Measurements from ENCODE around the gene IQUB. TPM values are rescaled to one million over a fixed set of nuclear protein-coding genes. Genes with fewer than 3 reads are reported as not detected.
"Not testable (repeated sequence)": the region's sequence is repeated elsewhere in the genome, so short reads cannot be mapped to it uniquely, and the experiment has no call there.

Gene IQUB
- total RNA-seq, 2 donors from 2014 or later = 0.10 TPM; not detected in 1

DNA sequence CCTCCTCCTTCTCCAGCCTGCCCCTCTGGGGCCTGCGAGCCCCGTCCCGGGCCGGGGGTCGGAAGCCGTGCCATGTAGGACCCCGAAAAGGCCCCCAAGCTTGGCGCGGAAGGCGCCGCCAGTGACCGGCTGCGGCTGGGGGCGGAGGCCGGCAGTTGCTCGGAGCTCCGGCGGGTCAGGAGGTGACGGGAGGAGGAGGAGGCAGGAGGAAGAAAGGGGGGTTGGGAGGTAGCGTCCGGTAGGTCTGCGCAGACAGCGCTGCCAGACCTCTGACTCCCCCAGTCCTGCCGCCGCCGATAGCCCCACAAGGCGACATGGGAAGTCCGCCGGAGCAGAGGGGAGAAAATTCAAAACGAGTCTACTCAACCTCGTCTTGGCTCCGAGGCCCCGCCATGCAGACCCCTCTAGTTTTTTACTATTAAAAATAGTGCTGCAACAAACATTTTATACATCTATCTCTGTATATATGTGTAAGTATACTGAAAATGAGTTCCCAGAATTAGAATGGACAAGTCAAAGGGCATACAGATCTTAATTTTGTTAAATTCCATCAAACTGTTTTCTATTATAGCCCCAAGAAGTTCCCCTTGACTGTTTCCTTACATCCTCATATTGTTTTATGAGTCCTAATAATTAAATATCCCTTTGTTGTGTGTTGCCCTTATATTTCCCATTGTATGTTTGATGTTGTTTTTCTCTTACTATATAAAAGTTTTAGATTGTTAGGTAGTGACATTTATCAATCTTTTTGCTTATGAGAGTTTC, 1.4 kb downstream of the IQUB start:
- peaks cover 16 to 17% of the 10 kb centered on the region in 2 donors for H3K4me1 Mint-ChIP-seq (ENCODE audit: low read depth in 2 of 2)

DNA sequence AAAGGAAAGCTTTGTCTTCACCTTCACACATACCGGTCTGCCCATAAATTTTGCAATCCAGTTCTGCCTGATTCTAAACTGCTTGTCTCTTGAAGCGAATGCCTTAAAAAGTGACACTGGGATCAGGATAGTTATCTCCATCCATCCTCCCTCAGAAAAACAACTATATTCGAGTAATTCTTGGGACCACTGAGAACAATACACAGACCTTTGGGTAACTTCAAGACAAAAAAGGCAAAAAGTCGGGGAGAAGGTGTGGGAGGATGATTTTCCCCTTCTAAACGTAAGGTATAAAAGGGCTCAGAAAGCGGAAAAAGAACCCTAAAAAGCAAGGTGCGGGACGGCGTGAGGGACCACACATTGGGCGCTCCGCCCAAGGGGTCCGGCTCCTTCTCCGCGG, 2.1 kb downstream of the IQUB start:
- not testable (repeated sequence) for H3K9me3 Mint-ChIP-seq; H3K36me3 Mint-ChIP-seq; H3K27ac Mint-ChIP-seq; DNase-seq (ENCODE audit: low spot score)
- H3K27me3 Mint-ChIP-seq = peaks cover 5 to 13% of the 10 kb centered on the region in 2 donors
- peak in 1 of 2 donors; percentile 1 for ATAC-seq
- H3K4me3 Mint-ChIP-seq = peak overlapping the region; percentile 83
- H3K4me1 Mint-ChIP-seq (ENCODE audit: low read depth in 2 of 2) = peaks cover 16 to 17% of the 10 kb centered on the region in 2 donors

More for the DNA sequence above, 1.4 kb downstream of the IQUB start:
- Mint-ChIP-seq H3K4me3 (peak overlapping the region; percentile 94), H3K27me3 (peaks cover 5 to 13% of the 10 kb centered on the region in 2 donors)
- peak; percentile 79 for DNase-seq (ENCODE audit: low spot score)
- ATAC-seq = peak; percentile 46 to 51
- not testable (repeated sequence) for H3K27ac Mint-ChIP-seq, H3K36me3 Mint-ChIP-seq, H3K9me3 Mint-ChIP-seq

DNA sequence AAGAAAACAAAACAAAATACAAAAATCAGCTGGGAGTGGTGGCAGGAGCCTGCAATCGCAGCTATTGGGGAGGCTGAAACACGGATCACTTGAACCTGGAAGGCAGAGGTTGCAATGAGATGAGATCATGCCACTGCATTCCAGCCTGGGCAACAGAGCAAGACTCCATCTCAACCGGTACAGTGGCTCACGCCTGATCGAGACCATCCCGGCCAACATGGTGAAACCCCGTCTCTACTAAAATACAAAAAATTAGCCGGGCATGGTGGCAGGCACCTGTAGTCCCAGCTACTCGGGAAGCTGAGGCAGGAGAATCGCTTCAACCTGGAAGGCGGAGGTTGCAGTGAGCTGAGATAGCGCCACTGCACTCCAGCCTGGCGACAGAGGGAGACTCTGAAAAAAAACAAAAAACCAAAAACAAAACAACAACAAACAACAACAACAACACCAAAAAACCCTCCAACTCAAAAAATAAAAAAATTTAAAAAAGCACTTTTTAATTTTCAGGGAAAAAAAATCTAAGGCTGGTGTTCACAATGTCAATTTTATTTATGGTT, 4.3 kb downstream of the IQUB start:
- DNase-seq (ENCODE audit: low spot score); H3K9me3 Mint-ChIP-seq; H3K36me3 Mint-ChIP-seq; ATAC-seq; H3K27ac Mint-ChIP-seq; H3K4me3 Mint-ChIP-seq: not testable (repeated sequence)
- Mint-ChIP-seq H3K27me3 (peaks cover 9 to 20% of the 10 kb centered on the region in 2 donors), H3K4me1 (ENCODE audit: low read depth in 2 of 2) (peaks cover 16 to 17% of the 10 kb centered on the region in 2 donors)

DNA sequence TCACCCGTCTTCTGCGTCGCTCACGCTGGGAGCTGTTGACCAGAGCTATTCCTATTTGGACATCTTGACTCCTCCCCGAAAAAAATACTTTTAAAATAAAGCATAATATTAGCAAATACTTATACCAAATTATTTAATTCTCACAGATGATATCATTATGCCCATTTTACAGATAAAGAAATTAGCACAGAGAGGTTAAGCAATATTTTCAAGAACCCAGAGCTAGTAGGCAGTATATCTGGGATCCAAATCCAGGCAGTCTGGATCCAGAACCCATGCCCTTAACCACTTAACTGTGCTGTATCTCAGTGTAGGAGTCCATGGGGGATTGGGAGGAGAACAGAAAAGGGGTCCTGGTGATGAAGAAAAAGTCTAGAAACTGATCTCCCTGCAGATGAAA, 6.1 kb downstream of the IQUB start:
- peaks cover 5 to 6% of the 10 kb centered on the region in 2 donors for H3K4me1 Mint-ChIP-seq (ENCODE audit: low read depth in 2 of 2)
- DNase-seq (ENCODE audit: low spot score) = no peak
- no peak overlapping the region for H3K4me3 Mint-ChIP-seq
- peaks cover 6 to 15% of the 10 kb centered on the region in 2 donors for H3K27me3 Mint-ChIP-seq
- H3K9me3 Mint-ChIP-seq = no peaks in the 10 kb centered on the region
- no peak overlapping the region for H3K27ac Mint-ChIP-seq
- no peaks in the 10 kb centered on the region for H3K36me3 Mint-ChIP-seq
- no peak for ATAC-seq

DNA sequence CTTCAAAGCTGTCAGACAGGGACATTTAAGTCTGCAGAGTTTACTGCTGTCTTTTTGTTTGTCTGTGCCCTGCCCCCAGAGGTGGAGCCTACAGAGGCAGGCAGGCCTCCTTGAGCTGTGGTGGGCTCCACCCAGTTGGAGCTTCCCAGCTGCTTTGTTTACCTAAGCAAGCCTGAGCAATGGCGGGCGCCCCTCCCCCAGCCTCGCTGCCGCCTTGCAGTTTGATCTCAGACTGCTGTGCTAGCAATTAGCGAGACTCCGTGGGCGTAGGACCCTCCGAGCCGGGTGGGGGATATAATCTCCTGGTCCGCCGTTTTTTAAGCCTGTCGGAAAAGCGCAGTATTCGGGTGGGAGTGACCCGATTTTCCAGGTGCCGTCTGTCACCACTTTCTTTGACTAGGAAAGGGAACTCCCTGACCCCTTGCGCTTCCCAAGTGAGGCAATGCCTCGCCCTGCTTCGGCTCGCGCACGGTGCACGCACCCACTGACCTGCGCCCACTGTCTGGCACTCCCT, 6.6 kb downstream of the IQUB start:
- H3K4me3 Mint-ChIP-seq; H3K4me1 Mint-ChIP-seq (ENCODE audit: low read depth in 2 of 2); ATAC-seq; H3K9me3 Mint-ChIP-seq; DNase-seq (ENCODE audit: low spot score); H3K36me3 Mint-ChIP-seq; H3K27ac Mint-ChIP-seq: not testable (repeated sequence)
- H3K27me3 Mint-ChIP-seq = peaks cover 6 to 13% of the 10 kb centered on the region in 2 donors

DNA sequence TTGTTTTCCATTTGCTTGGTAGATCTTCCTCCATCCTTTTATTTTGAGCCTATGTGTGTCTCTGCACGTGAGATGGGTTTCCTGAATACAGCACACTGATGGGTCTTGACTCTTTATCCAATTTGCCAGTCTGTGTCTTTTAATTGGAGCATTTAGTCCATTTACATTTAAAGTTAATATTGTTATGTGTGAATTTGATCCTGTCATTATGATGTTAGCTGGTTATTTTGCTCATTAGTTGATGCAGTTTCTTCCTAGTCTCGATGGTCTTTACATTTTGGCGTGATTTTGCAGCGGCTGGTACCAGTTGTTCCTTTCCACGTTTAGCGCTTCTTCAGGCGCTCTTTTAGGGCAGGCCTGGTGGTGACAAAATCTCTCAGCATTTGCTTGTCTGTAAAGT, 7.9 kb downstream of the IQUB start:
- H3K27ac Mint-ChIP-seq; DNase-seq (ENCODE audit: low spot score); H3K36me3 Mint-ChIP-seq; ATAC-seq; H3K4me1 Mint-ChIP-seq (ENCODE audit: low read depth in 2 of 2); H3K9me3 Mint-ChIP-seq; H3K4me3 Mint-ChIP-seq: not testable (repeated sequence)
- peaks cover 4 to 13% of the 10 kb centered on the region in 2 donors for H3K27me3 Mint-ChIP-seq

DNA sequence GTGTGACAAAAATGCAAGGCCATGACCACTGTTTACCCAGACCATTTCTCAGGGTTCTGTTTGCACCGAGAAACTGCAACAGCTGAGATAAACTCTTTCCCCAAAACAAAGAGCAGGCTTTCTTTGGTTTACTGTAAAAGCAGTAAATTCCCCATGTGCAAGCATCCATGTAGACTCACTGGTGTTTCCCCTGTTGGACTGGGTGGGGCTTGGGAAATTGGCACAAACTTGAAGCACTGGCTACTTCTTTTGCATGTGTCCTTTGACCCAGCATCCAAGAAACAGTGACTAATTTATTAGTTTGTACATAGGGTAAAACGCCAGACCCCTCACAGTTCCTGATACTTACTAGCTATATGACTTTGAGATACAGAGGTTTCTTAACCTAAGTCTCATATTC, 12.3 kb downstream of the IQUB start:
- no peaks in the 10 kb centered on the region for H3K4me1 Mint-ChIP-seq (ENCODE audit: low read depth in 2 of 2)

DNA sequence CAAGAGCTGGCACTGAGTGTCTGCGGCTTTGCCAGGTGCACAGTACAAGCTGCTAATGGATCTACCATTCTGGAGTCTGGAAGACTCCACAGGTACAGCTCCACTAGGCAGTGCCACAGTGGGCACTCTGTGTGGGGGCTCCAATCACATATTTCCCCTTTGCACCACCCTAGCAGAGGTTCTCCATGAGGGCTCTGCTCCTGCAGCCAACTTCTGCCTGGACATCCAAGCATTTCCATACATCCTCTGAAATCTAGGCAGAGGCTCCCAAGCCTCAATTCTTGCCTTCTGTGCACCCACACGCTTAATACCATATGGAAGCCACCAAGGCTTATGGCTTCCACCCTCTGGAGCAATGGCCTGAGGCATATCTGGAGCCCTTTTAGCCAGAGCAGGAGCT, 29.2 kb downstream of the IQUB start:
- Mint-ChIP-seq H3K27ac (no peak overlapping the region), H3K9me3 (no peaks in the 10 kb centered on the region), H3K36me3 (no peaks in the 10 kb centered on the region), H3K27me3 (peaks cover 22 to 32% of the 10 kb centered on the region in 2 donors), H3K4me1 (ENCODE audit: low read depth in 2 of 2) (no peaks in the 10 kb centered on the region), H3K4me3 (no peak overlapping the region)
- no peak for DNase-seq (ENCODE audit: low spot score)
- ATAC-seq = no peak

More for the DNA sequence above, 12.3 kb downstream of the IQUB start:
- Mint-ChIP-seq H3K4me3 (no peak overlapping the region), H3K27ac (no peak overlapping the region), H3K27me3 (peaks cover 20 to 33% of the 10 kb centered on the region in 2 donors), H3K9me3 (no peaks in the 10 kb centered on the region), H3K36me3 (no peaks in the 10 kb centered on the region)
- DNase-seq (ENCODE audit: low spot score) (no peak), ATAC-seq (no peak)

DNA sequence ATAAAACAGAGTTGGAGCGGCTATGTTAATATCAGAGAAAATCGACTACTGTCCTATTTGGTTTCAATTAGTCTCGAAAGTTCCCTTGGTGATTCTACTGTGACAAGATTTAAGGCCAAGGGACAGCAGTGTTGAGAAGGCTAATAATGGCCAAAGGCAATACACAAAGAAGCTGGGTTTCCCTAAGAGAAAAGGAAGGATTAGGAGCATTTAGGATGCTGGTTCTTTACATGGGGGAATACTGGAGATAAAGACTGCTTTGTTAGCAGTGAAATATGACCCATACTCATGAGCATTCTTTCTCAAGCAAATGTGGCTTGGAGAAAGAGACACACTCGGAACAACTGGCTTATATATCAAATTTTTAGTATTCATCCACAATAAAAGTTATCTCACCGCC, 32.2 kb downstream of the IQUB start:
- H3K27me3 Mint-ChIP-seq = peaks cover 25 to 42% of the 10 kb centered on the region in 2 donors
- no peaks in the 10 kb centered on the region for H3K9me3 Mint-ChIP-seq
- H3K4me3 Mint-ChIP-seq = no peak overlapping the region
- DNase-seq (ENCODE audit: low spot score) = no peak
- no peak for ATAC-seq
- H3K4me1 Mint-ChIP-seq (ENCODE audit: low read depth in 2 of 2) = no peaks in the 10 kb centered on the region
- H3K27ac Mint-ChIP-seq = no peak overlapping the region
- no peaks in the 10 kb centered on the region for H3K36me3 Mint-ChIP-seq

DNA sequence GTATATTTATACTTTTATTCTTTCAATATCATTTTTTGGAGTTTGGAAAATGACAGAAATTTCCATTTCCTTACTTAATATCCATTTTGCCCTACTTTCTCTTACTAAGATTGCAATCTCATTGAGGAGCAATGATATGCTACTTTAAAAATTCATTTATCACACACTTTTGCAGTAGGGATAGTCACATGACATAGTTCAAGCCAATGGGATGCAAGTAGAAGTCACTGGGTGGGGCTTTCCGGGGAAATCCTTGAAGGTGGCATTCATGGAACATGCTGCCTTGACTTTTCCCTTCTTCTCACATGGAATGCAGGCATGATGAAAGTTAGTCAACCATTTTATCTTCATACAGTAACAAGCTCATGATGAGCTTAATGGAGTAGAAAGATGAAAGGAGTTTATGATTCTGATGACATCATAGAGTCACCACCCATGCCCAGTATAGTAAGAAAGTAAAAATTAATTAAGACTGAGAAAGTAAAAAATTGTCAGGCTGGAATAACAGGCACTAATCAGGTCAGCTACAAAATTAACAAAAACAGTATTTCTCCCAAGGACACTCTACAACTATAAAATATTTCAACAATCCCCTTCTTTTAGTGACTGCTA, 33.4 kb downstream of the IQUB start:
- Mint-ChIP-seq H3K27me3 (peaks cover 27 to 49% of the 10 kb centered on the region in 2 donors), H3K36me3 (no peaks in the 10 kb centered on the region), H3K27ac (no peak overlapping the region), H3K4me1 (ENCODE audit: low read depth in 2 of 2) (no peaks in the 10 kb centered on the region), H3K9me3 (no peaks in the 10 kb centered on the region), H3K4me3 (no peak overlapping the region)
- DNase-seq (ENCODE audit: low spot score) (no peak), ATAC-seq (no peak)

DNA sequence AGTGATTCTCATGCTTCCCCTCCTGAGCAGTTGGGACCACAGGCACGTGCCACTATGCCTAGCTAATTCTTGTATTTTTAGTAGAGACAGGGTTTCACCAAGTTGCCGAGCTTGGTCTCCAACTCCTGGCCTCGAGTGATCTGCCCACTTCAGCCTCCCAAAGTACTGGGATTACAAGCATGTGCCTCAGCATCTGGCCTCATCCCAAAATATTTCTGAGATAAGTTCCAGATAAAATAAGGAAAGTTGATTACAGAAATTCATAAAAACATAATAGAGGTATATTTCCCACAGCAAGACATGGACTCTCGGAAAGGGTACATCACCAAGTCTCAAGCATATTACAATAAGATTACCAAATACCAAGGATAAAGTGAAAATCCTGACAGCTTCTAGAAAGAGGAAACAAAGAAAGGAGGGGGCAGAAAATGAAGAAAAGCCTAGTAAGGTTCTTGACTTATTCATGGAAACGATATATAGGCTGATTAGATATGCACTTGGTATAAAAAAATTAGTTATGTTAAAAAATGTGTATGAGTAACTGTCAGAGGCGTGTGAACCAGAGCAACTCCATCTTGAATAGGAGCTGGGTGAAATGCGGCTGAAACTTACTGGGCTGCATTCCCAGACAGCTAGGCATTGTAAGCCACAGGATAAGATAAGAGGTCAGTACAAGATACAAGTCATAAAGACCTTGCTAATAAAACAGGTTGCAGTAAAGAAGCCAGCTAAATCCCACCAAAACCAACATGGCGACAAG, 35.0 kb downstream of the IQUB start:
- Mint-ChIP-seq H3K36me3 (no peaks in the 10 kb centered on the region), H3K4me3 (no peak overlapping the region), H3K27ac (no peak overlapping the region), H3K4me1 (ENCODE audit: low read depth in 2 of 2) (no peaks in the 10 kb centered on the region), H3K9me3 (no peaks in the 10 kb centered on the region), H3K27me3 (peaks cover 27 to 49% of the 10 kb centered on the region in 2 donors)
- DNase-seq (ENCODE audit: low spot score) (no peak), ATAC-seq (no peak)

DNA sequence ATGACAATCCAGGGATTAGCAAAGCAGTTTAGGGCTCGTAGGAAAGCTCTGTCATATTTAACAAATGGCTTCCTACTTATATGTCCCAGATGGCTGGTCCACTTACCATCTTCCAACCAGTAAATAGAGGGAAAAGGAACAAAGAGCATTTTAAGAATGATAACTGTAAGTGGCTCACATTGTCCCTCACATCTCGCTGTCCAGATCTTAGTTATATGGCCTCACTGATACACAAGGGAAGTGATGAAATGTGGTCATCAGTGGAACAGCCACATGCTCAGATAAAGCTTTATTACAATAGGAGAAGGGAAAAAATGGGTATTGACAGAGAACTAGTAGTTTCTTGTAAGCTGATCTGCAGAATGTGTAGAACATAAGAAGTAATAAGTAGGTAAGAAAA, 35.8 kb downstream of the IQUB start:
- Mint-ChIP-seq H3K27me3 (peaks cover 27 to 49% of the 10 kb centered on the region in 2 donors), H3K36me3 (no peaks in the 10 kb centered on the region), H3K4me1 (ENCODE audit: low read depth in 2 of 2) (no peaks in the 10 kb centered on the region), H3K27ac (no peak overlapping the region), H3K9me3 (no peaks in the 10 kb centered on the region), H3K4me3 (no peak overlapping the region)
- ATAC-seq = no peak
- no peak for DNase-seq (ENCODE audit: low spot score)

DNA sequence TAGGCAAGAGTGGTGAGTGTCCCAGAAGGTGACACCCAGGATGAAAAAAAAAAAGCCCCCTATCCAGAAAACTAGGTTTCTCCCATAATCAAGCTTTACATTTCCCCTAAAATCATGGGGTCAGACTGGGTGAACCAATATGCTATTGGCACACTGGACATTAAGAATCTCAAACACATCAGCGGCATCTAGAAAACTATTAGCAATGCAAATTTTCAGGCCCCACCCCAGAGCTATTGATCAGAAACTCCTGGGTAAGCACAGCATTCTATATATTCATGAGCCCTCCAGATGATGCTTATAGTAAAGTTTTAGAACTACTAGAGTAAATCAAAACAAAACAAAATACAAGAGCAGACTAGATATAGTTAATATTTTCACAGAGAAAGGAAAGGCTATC, 36.4 kb downstream of the IQUB start:
- H3K9me3 Mint-ChIP-seq = no peaks in the 10 kb centered on the region
- ATAC-seq = no peak
- peaks cover 27 to 55% of the 10 kb centered on the region in 2 donors for H3K27me3 Mint-ChIP-seq
- H3K4me1 Mint-ChIP-seq (ENCODE audit: low read depth in 2 of 2) = no peaks in the 10 kb centered on the region
- no peak for DNase-seq (ENCODE audit: low spot score)
- no peak overlapping the region for H3K4me3 Mint-ChIP-seq
- no peaks in the 10 kb centered on the region for H3K36me3 Mint-ChIP-seq
- no peak overlapping the region for H3K27ac Mint-ChIP-seq

All from natural killer cell treated with Interleukin-12 subunit alpha and Interleukin-12 subunit beta and Interleukin-15 and Interleukin-18, amount 100 ng/mL, for 72 hours (primary cell).